Fibroblast of lung (primary cell): Measurements from ENCODE around the gene RNF220.

ENCODE experiments used
- EZH2 ChIP-seq: IDR thresholded peaks from 2 replicates; pipeline ENCODE4 v1.5.1; 2012; ENCODE audit warnings: low read length, control low read depth, mild to moderate bottlenecking; ENCODE audit errors: missing control alignments
- TF ChIP-seq, protein P1 (sequence below), 2 donors: IDR thresholded peaks in 1 of 2; conservative IDR thresholded peaks in 1 of 2; 1 replicate in 1 of 2; 2 replicates in 1 of 2; pipeline ENCODE4 v1.5.1; 2011 to 2012; ENCODE audit warnings: low read length in 2 of 2, control low read depth in 1 of 2, inconsistent platforms in 1 of 2, low read depth in 1 of 2, mild to moderate bottlenecking in 1 of 2

DNA sequence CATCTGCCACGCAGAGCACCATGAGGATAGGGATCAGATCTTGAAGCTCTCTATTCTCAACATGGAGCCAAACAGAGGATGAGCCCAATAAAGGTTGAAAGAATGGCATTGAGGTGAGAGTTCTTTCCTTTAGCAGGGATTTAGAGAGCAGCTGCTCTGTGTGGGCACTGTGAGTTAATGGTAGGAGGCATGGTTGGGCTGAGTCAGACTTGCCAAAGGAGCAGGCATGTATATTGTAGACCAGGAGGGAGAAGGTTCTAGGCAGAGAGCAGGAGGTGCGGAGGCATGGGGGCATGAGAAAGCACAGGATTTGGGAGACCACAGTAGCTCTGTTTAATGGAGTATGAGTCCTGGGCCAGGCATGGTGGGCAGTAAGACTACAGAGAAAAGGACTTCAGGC lies 237.2 kb downstream of the RNF220 start:
- TF ChIP-seq, protein P1, sequence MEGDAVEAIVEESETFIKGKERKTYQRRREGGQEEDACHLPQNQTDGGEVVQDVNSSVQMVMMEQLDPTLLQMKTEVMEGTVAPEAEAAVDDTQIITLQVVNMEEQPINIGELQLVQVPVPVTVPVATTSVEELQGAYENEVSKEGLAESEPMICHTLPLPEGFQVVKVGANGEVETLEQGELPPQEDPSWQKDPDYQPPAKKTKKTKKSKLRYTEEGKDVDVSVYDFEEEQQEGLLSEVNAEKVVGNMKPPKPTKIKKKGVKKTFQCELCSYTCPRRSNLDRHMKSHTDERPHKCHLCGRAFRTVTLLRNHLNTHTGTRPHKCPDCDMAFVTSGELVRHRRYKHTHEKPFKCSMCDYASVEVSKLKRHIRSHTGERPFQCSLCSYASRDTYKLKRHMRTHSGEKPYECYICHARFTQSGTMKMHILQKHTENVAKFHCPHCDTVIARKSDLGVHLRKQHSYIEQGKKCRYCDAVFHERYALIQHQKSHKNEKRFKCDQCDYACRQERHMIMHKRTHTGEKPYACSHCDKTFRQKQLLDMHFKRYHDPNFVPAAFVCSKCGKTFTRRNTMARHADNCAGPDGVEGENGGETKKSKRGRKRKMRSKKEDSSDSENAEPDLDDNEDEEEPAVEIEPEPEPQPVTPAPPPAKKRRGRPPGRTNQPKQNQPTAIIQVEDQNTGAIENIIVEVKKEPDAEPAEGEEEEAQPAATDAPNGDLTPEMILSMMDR (conservative IDR thresholded peaks at IDR 0.05 in 1 of 2, IDR thresholded peaks at IDR 0.05 in 1 of 2; ENCODE audit: low read depth in 1 of 2, low read length in 2 of 2) = no peak
- no peak for TF ChIP-seq EZH2
